Fibroblast of the aortic adventitia (primary cell): Measurements from ENCODE around the gene LRRC4. TPM values are rescaled to one million over a fixed set of nuclear protein-coding genes. Genes with fewer than 3 reads are reported as not detected.

Experiments used
- DNase-seq: peaks from one replicate; pipeline ENCODE4 v3.0.0-alpha.2; 2010; ENCODE audit warnings: low read depth
- H3K4me3 ChIP-seq: 2 replicates; pipeline ENCODE4 v1.5.1; 2011; ENCODE audit warnings: low read depth, mild to moderate bottlenecking, control low read depth, low read length, moderate library complexity
- CTCF ChIP-seq: IDR thresholded peaks from 2 replicates; pipeline ENCODE4 v1.5.1; 2011; ENCODE audit warnings: mild to moderate bottlenecking, low read length, control low read depth, inconsistent platforms; ENCODE audit not compliant: insufficient read depth
- total RNA-seq: library from RNA; depleted of rRNA; stranded (reverse); fragments of >200 nt; gene quantifications from 2 replicates; pipeline ENCODE4 v1.2.3, GENCODE V29; 2012; ENCODE audit warnings: low replicate concordance

Gene LRRC4
- total RNA-seq, 1 donor: 0.27 TPM

- peak; percentile 39 for DNase-seq
- no peak for TF ChIP-seq CTCF
- no peak overlapping the region for H3K4me3 ChIP-seq
Measured at GRCh38 chr7:128053023-128053422, 21.8 kb upstream of the LRRC4 start.

- no peak for TF ChIP-seq CTCF
- DNase-seq: no peak
- no peak overlapping the region for H3K4me3 ChIP-seq
Measured at GRCh38 chr7:128052404-128052803, 21.2 kb upstream of the LRRC4 start.

- H3K4me3 ChIP-seq: no peak overlapping the region
- DNase-seq: peak; percentile 43
- no peak for TF ChIP-seq CTCF
Measured at GRCh38 chr7:128045766-128046165, 14.5 kb upstream of the LRRC4 start.

GRCh38 chr7:128045158-128045557 lies 13.9 kb upstream of the LRRC4 start:
- H3K4me3 ChIP-seq: no peak overlapping the region
- no peak for TF ChIP-seq CTCF
- DNase-seq: no peak

GRCh38 chr7:128044064-128044463 lies 12.8 kb upstream of the LRRC4 start:
- no peak for TF ChIP-seq CTCF
- no peak for DNase-seq
- H3K4me3 ChIP-seq: no peak overlapping the region

GRCh38 chr7:128042012-128042411 lies 10.8 kb upstream of the LRRC4 start:
- no peak overlapping the region for H3K4me3 ChIP-seq
- DNase-seq: no peak
- TF ChIP-seq CTCF: no peak

GRCh38 chr7:128041203-128041602 lies 10.0 kb upstream of the LRRC4 start:
- no peak overlapping the region for H3K4me3 ChIP-seq
- no peak for TF ChIP-seq CTCF
- DNase-seq: peak; percentile 54
